Measurements from ENCODE around the gene PTPN11.

The PTPN11 gene

DNA sequence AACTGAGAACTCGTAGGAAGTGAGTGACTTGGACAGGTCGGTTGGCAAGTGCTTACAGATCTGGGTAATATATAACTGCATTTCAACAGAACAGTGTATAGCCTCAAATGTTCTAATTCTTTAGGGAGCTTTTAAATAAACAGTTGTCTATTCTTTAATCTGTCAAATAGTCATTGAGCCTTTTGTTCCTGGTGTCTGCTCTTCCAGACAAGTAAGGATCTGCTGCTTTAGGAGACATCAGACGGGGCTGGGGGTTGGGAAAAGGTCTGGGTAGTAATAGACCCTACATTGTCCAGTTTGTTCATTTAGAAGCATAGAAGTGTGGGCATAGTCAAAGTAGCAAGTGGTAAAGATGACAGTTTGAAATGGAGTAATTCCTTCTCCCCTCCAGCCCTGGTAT is 2.0 kb downstream of the PTPN11 start:
- Histone ChIP-seq H2AFZ (ENCODE audit: low read depth) (no peak overlapping the region), H3K79me2 (ENCODE audit: insufficient read depth, low read depth) (peaks cover 52% of the 10 kb centered on the region), H3K27ac (no peak overlapping the region), H3K4me3 (IDR thresholded peaks at IDR 0.05; ENCODE audit: insufficient read depth, low read depth, low read length) (no peak overlapping the region), H3K4me1 (ENCODE audit: low read depth, poor library complexity, severe bottlenecking) (peaks cover 25% of the 10 kb centered on the region), H3K4me2 (0 out of 2 replicates have a peak overlapping the region, but pooled peaks have one; percentile 79), H3K36me3 (ENCODE audit: insufficient read depth) (no peaks in the 10 kb centered on the region), H3K27me3 (ENCODE audit: insufficient read depth, low read depth) (no peaks in the 10 kb centered on the region), H3K9ac (no peak overlapping the region), H4K20me1 (ENCODE audit: insufficient read depth) (no peaks in the 10 kb centered on the region; the same call in 1 of the 2 replicates)
- TF ChIP-seq, protein P1, sequence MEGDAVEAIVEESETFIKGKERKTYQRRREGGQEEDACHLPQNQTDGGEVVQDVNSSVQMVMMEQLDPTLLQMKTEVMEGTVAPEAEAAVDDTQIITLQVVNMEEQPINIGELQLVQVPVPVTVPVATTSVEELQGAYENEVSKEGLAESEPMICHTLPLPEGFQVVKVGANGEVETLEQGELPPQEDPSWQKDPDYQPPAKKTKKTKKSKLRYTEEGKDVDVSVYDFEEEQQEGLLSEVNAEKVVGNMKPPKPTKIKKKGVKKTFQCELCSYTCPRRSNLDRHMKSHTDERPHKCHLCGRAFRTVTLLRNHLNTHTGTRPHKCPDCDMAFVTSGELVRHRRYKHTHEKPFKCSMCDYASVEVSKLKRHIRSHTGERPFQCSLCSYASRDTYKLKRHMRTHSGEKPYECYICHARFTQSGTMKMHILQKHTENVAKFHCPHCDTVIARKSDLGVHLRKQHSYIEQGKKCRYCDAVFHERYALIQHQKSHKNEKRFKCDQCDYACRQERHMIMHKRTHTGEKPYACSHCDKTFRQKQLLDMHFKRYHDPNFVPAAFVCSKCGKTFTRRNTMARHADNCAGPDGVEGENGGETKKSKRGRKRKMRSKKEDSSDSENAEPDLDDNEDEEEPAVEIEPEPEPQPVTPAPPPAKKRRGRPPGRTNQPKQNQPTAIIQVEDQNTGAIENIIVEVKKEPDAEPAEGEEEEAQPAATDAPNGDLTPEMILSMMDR (conservative IDR thresholded peaks at IDR 0.05; ENCODE audit: low read depth, low read length): no peak

DNA sequence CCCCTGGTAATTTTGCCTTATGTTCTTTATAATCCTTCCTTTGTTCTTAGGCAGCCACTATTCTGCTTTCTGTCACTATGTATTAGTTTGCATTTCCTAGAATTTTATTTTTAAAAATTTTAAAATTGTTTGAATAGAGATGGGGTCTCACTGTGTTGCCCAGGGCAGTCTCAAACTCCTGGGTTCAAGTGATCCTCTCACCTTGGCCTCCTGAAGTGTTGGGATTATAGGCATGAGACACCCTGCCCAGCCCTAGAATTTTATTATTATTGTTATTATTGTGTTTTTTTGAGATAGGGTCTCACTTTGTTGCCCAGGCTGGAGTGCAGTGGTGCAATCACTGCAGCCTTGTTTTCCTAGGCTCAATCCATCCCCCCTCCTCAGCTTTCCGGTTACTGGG is 2.6 kb downstream of the PTPN11 start:
- TF ChIP-seq, protein P1 (conservative IDR thresholded peaks at IDR 0.05; ENCODE audit: low read depth, low read length): no peak
- Histone ChIP-seq H3K4me1 (ENCODE audit: low read depth, poor library complexity, severe bottlenecking) (peaks cover 25% of the 10 kb centered on the region), H3K79me2 (ENCODE audit: insufficient read depth, low read depth) (peaks cover 52% of the 10 kb centered on the region), H3K36me3 (ENCODE audit: insufficient read depth) (no peaks in the 10 kb centered on the region), H4K20me1 (ENCODE audit: insufficient read depth) (no peaks in the 10 kb centered on the region; the same call in 1 of the 2 replicates), H3K27ac (no peak overlapping the region), H3K27me3 (ENCODE audit: insufficient read depth, low read depth) (no peaks in the 10 kb centered on the region), H3K4me3 (IDR thresholded peaks at IDR 0.05; ENCODE audit: insufficient read depth, low read depth, low read length) (no peak overlapping the region), H2AFZ (ENCODE audit: low read depth) (no peak overlapping the region), H3K9ac (no peak overlapping the region), H3K4me2 (no peak overlapping the region)

DNA sequence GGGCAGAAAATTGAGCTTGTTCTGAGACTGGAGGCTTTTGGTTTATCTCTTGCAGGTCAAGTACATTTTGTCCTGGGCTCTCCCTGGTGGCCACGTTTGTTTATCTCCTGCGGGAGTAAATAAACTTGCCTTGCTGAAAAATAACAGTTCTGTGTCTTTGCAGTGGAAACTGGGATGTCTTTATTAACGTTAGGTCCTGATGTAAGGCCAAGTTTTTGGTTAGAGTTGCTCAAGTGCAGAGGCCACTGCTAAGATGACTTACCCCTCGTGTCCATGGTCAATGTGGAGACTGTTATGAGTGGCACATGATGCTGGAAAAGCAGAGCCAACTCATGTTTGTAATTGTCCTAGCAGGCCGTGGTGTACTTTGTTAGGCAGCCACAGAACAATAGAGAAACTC is 3.8 kb downstream of the PTPN11 start:
- Histone ChIP-seq H3K4me3 (IDR thresholded peaks at IDR 0.05; ENCODE audit: insufficient read depth, low read depth, low read length) (no peak overlapping the region), H2AFZ (ENCODE audit: low read depth) (no peak overlapping the region), H4K20me1 (ENCODE audit: insufficient read depth) (no peaks in the 10 kb centered on the region; the same call in 1 of the 2 replicates), H3K4me1 (ENCODE audit: low read depth, poor library complexity, severe bottlenecking) (peaks cover 25% of the 10 kb centered on the region), H3K27ac (no peak overlapping the region), H3K79me2 (ENCODE audit: insufficient read depth, low read depth) (peaks cover 56% of the 10 kb centered on the region), H3K27me3 (ENCODE audit: insufficient read depth, low read depth) (no peaks in the 10 kb centered on the region), H3K9ac (no peak overlapping the region), H3K4me2 (no peak overlapping the region), H3K36me3 (ENCODE audit: insufficient read depth) (no peaks in the 10 kb centered on the region)
- TF ChIP-seq, protein P1 (conservative IDR thresholded peaks at IDR 0.05; ENCODE audit: low read depth, low read length): no peak

DNA sequence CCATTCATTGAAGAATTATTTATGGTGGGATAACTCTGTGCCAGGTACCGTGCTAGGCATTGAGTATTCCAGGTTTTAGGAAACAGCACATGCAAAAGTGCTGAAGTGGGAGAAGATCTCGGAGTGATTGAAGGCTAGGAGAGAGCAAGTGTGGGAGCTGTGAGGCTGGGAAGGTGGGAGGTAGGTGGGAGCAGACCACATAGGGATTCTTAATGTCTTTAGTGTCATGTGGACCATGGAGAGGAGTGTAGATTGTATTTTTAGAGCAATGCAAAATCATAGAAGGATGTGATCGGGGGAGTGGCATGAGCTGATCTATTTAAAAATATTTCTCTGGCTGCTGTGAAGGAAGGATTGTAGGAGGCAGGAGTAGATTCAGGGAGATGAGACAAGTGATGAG is 5.4 kb downstream of the PTPN11 start:
- H3K27ac ChIP-seq: no peak overlapping the region
- H4K20me1 ChIP-seq (ENCODE audit: insufficient read depth): no peaks in the 10 kb centered on the region; the same call in 1 of the 2 replicates

More for the DNA sequence above, 5.4 kb downstream of the PTPN11 start:
- no peaks in the 10 kb centered on the region for H3K27me3 ChIP-seq (ENCODE audit: insufficient read depth, low read depth)
- TF ChIP-seq, protein P1 (conservative IDR thresholded peaks at IDR 0.05; ENCODE audit: low read depth, low read length): no peak
- H3K79me2 ChIP-seq (ENCODE audit: insufficient read depth, low read depth): peaks cover 56% of the 10 kb centered on the region
- no peak overlapping the region for H2AFZ ChIP-seq (ENCODE audit: low read depth)
- no peak overlapping the region for H3K9ac ChIP-seq
- H3K4me2 ChIP-seq: no peak overlapping the region
- no peaks in the 10 kb centered on the region for H3K36me3 ChIP-seq (ENCODE audit: insufficient read depth)
- H3K4me1 ChIP-seq (ENCODE audit: low read depth, poor library complexity, severe bottlenecking): peaks cover 25% of the 10 kb centered on the region
- H3K4me3 ChIP-seq (IDR thresholded peaks at IDR 0.05; ENCODE audit: insufficient read depth, low read depth, low read length): no peak overlapping the region
